ENCODE data around the gene ERC2. TPM values are rescaled to one million over a fixed set of nuclear protein-coding genes. Genes with fewer than 3 reads are reported as not detected.

Gene ERC2
- total and polyA plus RNA-seq, 2 of the 8 experiments (the other 6 are each of a cell fraction or from before 2014, with no cell fraction given) = 16.4 to 22.8 TPM

DNA sequence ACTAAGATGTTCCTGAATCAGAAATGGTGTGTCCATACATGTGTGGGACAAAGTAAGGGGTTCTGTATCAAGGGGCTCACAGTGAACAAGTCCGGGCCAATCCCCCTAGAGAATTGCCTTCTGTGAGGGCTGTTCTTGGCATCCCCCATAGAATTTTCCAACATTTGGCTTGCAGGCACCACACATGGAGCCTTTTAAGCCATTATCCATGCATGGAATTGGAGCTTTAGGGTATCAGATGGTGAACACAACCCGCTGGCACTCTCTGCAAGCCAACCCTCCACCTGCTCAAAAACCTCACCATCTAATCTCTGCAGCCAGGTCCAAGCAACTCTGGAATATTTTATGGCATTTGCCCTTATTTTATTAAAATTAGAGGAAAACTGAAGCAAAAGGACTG, 278.7 kb downstream of the ERC2 start:
- Histone ChIP-seq H4K20me1 (replicated peaks in 1 of 2; ENCODE audit: control insufficient read depth in 1 of 2, insufficient read depth in 2 of 2, low read length in 2 of 2) (no peaks in the 10 kb centered on the region), H3K14ac (ENCODE audit: insufficient read length) (no peak overlapping the region), H3K9ac (replicated peaks in 1 of 4; ENCODE audit: extremely low read depth in 1 of 4, low read depth in 3 of 4, low read length in 3 of 4) (no peak overlapping the region), H3K27ac (ENCODE audit: low read depth, low read length) (no peak overlapping the region), H4K8ac (ENCODE audit: extremely low read depth, insufficient read depth, low read length) (no peak overlapping the region), H3K79me1 (ENCODE audit: low read depth, low read length) (no peaks in the 10 kb centered on the region), H3K56ac (replicated peaks; ENCODE audit: insufficient read length, low read depth, low read length) (no peak overlapping the region), H4K5ac (ENCODE audit: insufficient read length, low read depth, low read length) (no peak overlapping the region), H2BK120ac (replicated peaks; ENCODE audit: low read depth, low read length) (no peak overlapping the region), H3K23me2 (ENCODE audit: low read depth, low read length) (no peaks in the 10 kb centered on the region; the same call in 1 of the 2 replicates), H2BK15ac (ENCODE audit: low read length) (no peak overlapping the region), H3K18ac (ENCODE audit: extremely low read depth, low read length) (no peak overlapping the region), H3K79me2 (ENCODE audit: control insufficient read depth in 1 of 2, insufficient read depth in 2 of 2, low read length in 2 of 2) (no peaks in the 10 kb centered on the region), H2AFZ (ENCODE audit: low read length) (no peak overlapping the region), H2BK20ac (ENCODE audit: low read length) (no peak overlapping the region), H3K4ac (replicated peaks; ENCODE audit: insufficient read length, low read depth, low read length) (no peak overlapping the region), H3K9me3 (ENCODE audit: insufficient read depth in 2 of 2, low read depth in 1 of 2, low read length in 1 of 2) (no peaks in the 10 kb centered on the region), H3K4me3 (ENCODE audit: extremely low read depth in 1 of 4, insufficient read depth in 2 of 4, low read depth in 3 of 4, low read length in 4 of 4) (no peak overlapping the region), H3K27me3 (replicated peaks in 1 of 4; ENCODE audit: control insufficient read depth in 3 of 4, extremely low read depth in 1 of 4, insufficient read depth in 3 of 4, low read length in 3 of 4) (0 out of 7 replicates have a peak, but pooled peaks cover 0 to 2% (median 0%) of the 10 kb centered on the region in 4 experiments), H2AK5ac (ENCODE audit: low read depth, low read length) (no peak overlapping the region), H3K36me3 (ENCODE audit: control insufficient read depth in 2 of 4, insufficient read depth in 4 of 4, low read length in 3 of 4) (no peaks in the 10 kb centered on the region), H3K4me1 (replicated peaks in 1 of 4; ENCODE audit: control insufficient read depth in 3 of 4, insufficient read depth in 4 of 4, low read length in 3 of 4) (no peaks in the 10 kb centered on the region), H3K4me2 (ENCODE audit: insufficient read depth in 1 of 2, low read depth in 2 of 2, low read length in 2 of 2) (no peak overlapping the region), H4K91ac (replicated peaks; ENCODE audit: insufficient read length, low read length) (no peak overlapping the region), H3K23ac (ENCODE audit: insufficient read length) (no peak overlapping the region), H2BK5ac (ENCODE audit: low read depth, low read length) (no peak overlapping the region), H2BK12ac (ENCODE audit: low read depth, low read length) (no peak overlapping the region)
- 87% methylated on average over 2 of the region's 2 CpGs; no CpG with 5 or more reads in 1 of the 2 experiments for WGBS, 2 experiments (ENCODE audit: extremely low coverage in 1 of 2, insufficient coverage in 1 of 2, insufficient read length in 1 of 2, insufficient replicate concordance in 2 of 2, low coverage in 1 of 2, low lambda C conversion rate in 2 of 2, missing lambda C conversion rate in 1 of 2)
- no peak for DNase-seq (ENCODE audit: low read depth in 1 of 2, low spot score in 2 of 2)
- ChIA-PET CTCF (ENCODE audit: partially characterized antibody) (interaction anchor here (1.2 to 1.4 kb wide), 2 partner anchors 10 to 14 kb away, joined by 3 to 4 read pairs; no protein-coding TSS in a partner anchor), POLR2A (ENCODE audit: partially characterized antibody) (no interaction called here)
- FAIRE-seq = no peak
- TF ChIP-seq KDM4A (IDR thresholded peaks at IDR 0.05; ENCODE audit: low read depth, low read length, severe bottlenecking) (no peak), CTBP2 (IDR thresholded peaks at IDR 0.05; ENCODE audit: borderline replicate concordance, insufficient read depth, insufficient read length, low read length) (no peak), RFX5 (IDR thresholded peaks at IDR 0.05; ENCODE audit: borderline replicate concordance, low read depth, low read length) (no peak), ZNF274 (IDR thresholded peaks at IDR 0.05; ENCODE audit: borderline replicate concordance, extremely low read depth, low read length) (no peak), CHD1 (IDR thresholded peaks at IDR 0.05; ENCODE audit: low read depth, low read length) (no peak), TAF7 (optimal IDR thresholded peaks at IDR 0.05; ENCODE audit: borderline replicate concordance, low read depth, low read length) (no peak), RXRA (IDR thresholded peaks at IDR 0.05; ENCODE audit: insufficient read depth, low read depth, low read length) (no peak), PHF8 (conservative IDR thresholded peaks at IDR 0.05; ENCODE audit: low read depth, low read length) (no peak), TEAD4 (IDR thresholded peaks at IDR 0.05; ENCODE audit: low read depth, low read length) (no peak), TBP (IDR thresholded peaks at IDR 0.05; ENCODE audit: low read depth, low read length) (no peak), SIX5 (IDR thresholded peaks at IDR 0.05; ENCODE audit: low read depth, low read length) (no peak), SRF (IDR thresholded peaks at IDR 0.05; ENCODE audit: low read depth, low read length) (no peak), SAP30 (IDR thresholded peaks at IDR 0.05; ENCODE audit: insufficient read depth, insufficient replicate concordance, low read length) (no peak)
- TF ChIP-seq, protein P1, sequence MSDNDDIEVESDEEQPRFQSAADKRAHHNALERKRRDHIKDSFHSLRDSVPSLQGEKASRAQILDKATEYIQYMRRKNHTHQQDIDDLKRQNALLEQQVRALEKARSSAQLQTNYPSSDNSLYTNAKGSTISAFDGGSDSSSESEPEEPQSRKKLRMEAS (IDR thresholded peaks at IDR 0.05) = no peak

Data from H1 (cell line).